Upper lobe of right lung (tissue), 1 donor: ENCODE data around the gene RUNX1. TPM values are rescaled to one million over a fixed set of nuclear protein-coding genes. Genes with fewer than 3 reads are reported as not detected.

Source experiments
- ATAC-seq: fragments of 200-7000 bp; cut with Tn5 transposase; one replicate; pipeline ENCODE4 v1.9.1; 2020; ENCODE audit warnings: mild to moderate bottlenecking, moderate library complexity
- DNase-seq: peaks from one replicate; pipeline ENCODE4 v3.0.0-alpha.2; 2020
- H3K27ac ChIP-seq: fragments of 200-600 bp; one replicate; pipeline ENCODE4 v1.8.0; 2022
- H3K27me3 ChIP-seq: fragments of 200-600 bp; one replicate; pipeline ENCODE4 v1.8.0; 2022; ENCODE audit warnings: mild to moderate bottlenecking
- H3K36me3 ChIP-seq: fragments of 200-600 bp; one replicate; pipeline ENCODE4 v1.8.0; 2022
- H3K4me1 ChIP-seq: fragments of 200-600 bp; one replicate; pipeline ENCODE4 v1.8.0; 2022
- H3K4me3 ChIP-seq: fragments of 200-600 bp; one replicate; pipeline ENCODE4 v1.8.0; 2022; ENCODE audit warnings: mild to moderate bottlenecking
- H3K9me3 ChIP-seq: fragments of 200-600 bp; one replicate; pipeline ENCODE4 v1.8.0; 2022
- CTCF ChIP-seq: fragments of 200-600 bp; IDR thresholded peaks from one replicate; pipeline ENCODE4 v1.8.0; 2022; ENCODE audit warnings: antibody characterized with exemption
- intact Hi-C: fragments of 100-400 bp; cut with DNase I; formaldehyde crosslinking; loops from one replicate; pipeline ENCODE4 v1.11.0; 2022
- total RNA-seq: library from RNA; stranded (reverse); fragmentation: NEBNext Ultra II Directional; extraction: Animal tissue kit (Norgen Biotek cat#: 25700); gene quantifications from one replicate; pipeline ENCODE4 v1.2.1, GENCODE V29; 2021
- donor health status: DM: no; HTN: yes; CAD: no; lungs with severe emphysema.

RUNX1 gene
- total RNA-seq, 1 donor from 2014 or later = 86.9 TPM

- no peak for TF ChIP-seq CTCF
- no peak overlapping the region for H3K4me3 ChIP-seq
- no peak for ATAC-seq
- H3K36me3 ChIP-seq = no peaks in the 10 kb centered on the region
- no peaks in the 10 kb centered on the region for H3K27me3 ChIP-seq
- no peak overlapping the region for H3K27ac ChIP-seq
- H3K9me3 ChIP-seq = no peaks in the 10 kb centered on the region
- intact Hi-C loops = no loop called here
- DNase-seq = no peak
- no peaks in the 10 kb centered on the region for H3K4me1 ChIP-seq
These were observed 32.8 kb upstream of the RUNX1 start for GRCh38 chr21:35081861-35082260.

- Histone ChIP-seq H3K27ac (no peak overlapping the region), H3K9me3 (no peaks in the 10 kb centered on the region), H3K4me3 (no peak overlapping the region), H3K4me1 (no peaks in the 10 kb centered on the region), H3K27me3 (no peaks in the 10 kb centered on the region), H3K36me3 (no peaks in the 10 kb centered on the region)
- no peak for DNase-seq
- intact Hi-C loops = no loop called here
- ATAC-seq = no peak
- no peak for TF ChIP-seq CTCF
These were observed 30.1 kb upstream of the RUNX1 start for GRCh38 chr21:35079181-35079580.

- TF ChIP-seq CTCF = no peak
- intact Hi-C loops = no loop called here
- H3K27ac ChIP-seq = no peak overlapping the region
- ATAC-seq = no peak
- H3K4me1 ChIP-seq = no peaks in the 10 kb centered on the region
- DNase-seq = no peak
- no peaks in the 10 kb centered on the region for H3K27me3 ChIP-seq
- H3K4me3 ChIP-seq = no peak overlapping the region
- no peaks in the 10 kb centered on the region for H3K9me3 ChIP-seq
- no peaks in the 10 kb centered on the region for H3K36me3 ChIP-seq
These were observed 28.9 kb upstream of the RUNX1 start for GRCh38 chr21:35077975-35078374.

- no peak for DNase-seq
- intact Hi-C loops = no loop called here
These were observed 28.4 kb upstream of the RUNX1 start for GRCh38 chr21:35077466-35077865.

GRCh38 chr21:35075546-35075945, 26.4 kb upstream of the RUNX1 start:
- ATAC-seq = peak; percentile 46
- intact Hi-C loops = no loop called here
- Histone ChIP-seq H3K9me3 (no peaks in the 10 kb centered on the region), H3K27ac (no peak overlapping the region), H3K27me3 (no peaks in the 10 kb centered on the region), H3K36me3 (no peaks in the 10 kb centered on the region), H3K4me3 (no peak overlapping the region), H3K4me1 (no peaks in the 10 kb centered on the region)
- no peak for TF ChIP-seq CTCF
- DNase-seq = no peak

More at GRCh38 chr21:35077466-35077865, 28.4 kb upstream of the RUNX1 start:
- Histone ChIP-seq H3K9me3 (no peaks in the 10 kb centered on the region), H3K27ac (no peak overlapping the region), H3K4me1 (no peaks in the 10 kb centered on the region), H3K36me3 (no peaks in the 10 kb centered on the region), H3K4me3 (no peak overlapping the region), H3K27me3 (no peaks in the 10 kb centered on the region)
- no peak for TF ChIP-seq CTCF
- ATAC-seq = no peak

- peak; percentile 36 for ATAC-seq
- Histone ChIP-seq H3K9me3 (no peaks in the 10 kb centered on the region), H3K27ac (no peak overlapping the region), H3K36me3 (no peaks in the 10 kb centered on the region), H3K27me3 (no peaks in the 10 kb centered on the region), H3K4me1 (no peaks in the 10 kb centered on the region), H3K4me3 (no peak overlapping the region)
- no peak for TF ChIP-seq CTCF
- intact Hi-C loops = no loop called here
- DNase-seq = no peak
These were observed 23.9 kb upstream of the RUNX1 start for GRCh38 chr21:35072960-35073359.
